GF-D8 (cell line): ENCODE results near the gene MAPK8IP2.
"Not testable (repeated sequence)": the region's sequence is repeated elsewhere in the genome, so short reads cannot be mapped to it uniquely, and the experiment has no call there.

Source experiments
- DNase-seq: peaks from one replicate; lab custom pipeline; 2025; lab: John Stamatoyannopoulos, UW

The MAPK8IP2 gene

GRCh38 chr22:50599816-50600455 lies 657 bp upstream of the MAPK8IP2 start:
- DNase-seq: no peak

- no peak for DNase-seq
These were observed 525 bp downstream of the MAPK8IP2 start for GRCh38 chr22:50600967-50601668.

- no peak for DNase-seq
These were observed 1.2 kb downstream of the MAPK8IP2 start for GRCh38 chr22:50601669-50602337.

GRCh38 chr22:50602338-50602700 lies 1.7 kb downstream of the MAPK8IP2 start:
- no peak for DNase-seq

- no peak for DNase-seq
These were observed 3.1 kb downstream of the MAPK8IP2 start for GRCh38 chr22:50603511-50604255.

GRCh38 chr22:50604256-50605001 lies 3.8 kb downstream of the MAPK8IP2 start:
- no peak for DNase-seq

GRCh38 chr22:50605002-50605612 lies 4.5 kb downstream of the MAPK8IP2 start:
- DNase-seq: no peak

- no peak for DNase-seq
These were observed 5.1 kb downstream of the MAPK8IP2 start for GRCh38 chr22:50605613-50606074.

GRCh38 chr22:50606165-50606945 lies 5.8 kb downstream of the MAPK8IP2 start:
- no peak for DNase-seq

GRCh38 chr22:50606946-50607658 lies 6.5 kb downstream of the MAPK8IP2 start:
- DNase-seq: no peak

- no peak for DNase-seq
These were observed 7.0 kb downstream of the MAPK8IP2 start for GRCh38 chr22:50607659-50608020.

GRCh38 chr22:50608058-50608840 lies 7.7 kb downstream of the MAPK8IP2 start:
- DNase-seq: not testable (repeated sequence)

- no peak for DNase-seq
These were observed 8.4 kb downstream of the MAPK8IP2 start for GRCh38 chr22:50608996-50609395.

GRCh38 chr22:50609599-50609998 lies 9.0 kb downstream of the MAPK8IP2 start:
- DNase-seq: no peak

GRCh38 chr22:50610041-50610451 lies 9.5 kb downstream of the MAPK8IP2 start:
- DNase-seq: no peak

- DNase-seq: no peak
These were observed 10.0 kb downstream of the MAPK8IP2 start for GRCh38 chr22:50610581-50610980.

GRCh38 chr22:50611341-50612060 lies 10.9 kb downstream of the MAPK8IP2 start:
- no peak for DNase-seq

- no peak for DNase-seq
These were observed 11.6 kb downstream of the MAPK8IP2 start for GRCh38 chr22:50612168-50612527.
